ENCODE measurements around the gene GPR107.

GRCh38 chr9:130138791-130139190 is 85.1 kb downstream of the GPR107 start:
- TF ChIP-seq CTCF (conservative IDR thresholded peaks at IDR 0.05) (no peak), EZH2 (IDR thresholded peaks at IDR 0.05; ENCODE audit: low read depth) (no peak)

Measured in PC-9 (cell line).